Activated T-helper 2 cell treated with anti-CD3 and anti-CD28 coated beads, Interferon-gamma antibody, Interleukin-2, Interleukin-4, amounts not matched to agents 10 μg/mL and 5 μg/mL and 100 μg/mL, durations not matched to agents 14 hours and 24 hours and 36 hours (primary cell): ENCODE results near the gene CD34. TPM values are rescaled to one million over a fixed set of nuclear protein-coding genes. Genes with fewer than 3 reads are reported as not detected.

Source experiments
- DNase-seq: peaks from one replicate; pipeline ENCODE4 v3.0.0; 2021; ENCODE audit warnings: low spot score
- H3K27ac Mint-ChIP-seq: one replicate; pipeline ENCODE4 v1.8.0; 2021; ENCODE audit warnings: mixed read lengths
- H3K27me3 Mint-ChIP-seq: one replicate; pipeline ENCODE4 v1.8.0; 2021; ENCODE audit warnings: low read depth, mixed read lengths
- H3K36me3 Mint-ChIP-seq: one replicate; pipeline ENCODE4 v1.8.0; 2021; ENCODE audit warnings: low read depth, mixed read lengths
- H3K4me1 Mint-ChIP-seq: one replicate; pipeline ENCODE4 v1.8.0; 2021; ENCODE audit warnings: low read depth, mixed read lengths
- H3K4me3 Mint-ChIP-seq: one replicate; pipeline ENCODE4 v1.8.0; 2021; ENCODE audit warnings: low read depth, mild to moderate bottlenecking, moderate library complexity, mixed read lengths
- H3K9me3 Mint-ChIP-seq: one replicate; pipeline ENCODE4 v1.8.0; 2021; ENCODE audit warnings: mixed read lengths
- intact Hi-C: fragments of 100-400 bp; cut with micrococcal nuclease; formaldehyde crosslinking; loops from one replicate; pipeline ENCODE4 v1.15.1; 2023
- total RNA-seq: library from RNA; stranded (reverse); gene quantifications from 2 replicates; pipeline ENCODE4 v1.2.3, GENCODE V29; 2022

The CD34 gene
- total RNA-seq, result not detected in 2 replicates

DNA sequence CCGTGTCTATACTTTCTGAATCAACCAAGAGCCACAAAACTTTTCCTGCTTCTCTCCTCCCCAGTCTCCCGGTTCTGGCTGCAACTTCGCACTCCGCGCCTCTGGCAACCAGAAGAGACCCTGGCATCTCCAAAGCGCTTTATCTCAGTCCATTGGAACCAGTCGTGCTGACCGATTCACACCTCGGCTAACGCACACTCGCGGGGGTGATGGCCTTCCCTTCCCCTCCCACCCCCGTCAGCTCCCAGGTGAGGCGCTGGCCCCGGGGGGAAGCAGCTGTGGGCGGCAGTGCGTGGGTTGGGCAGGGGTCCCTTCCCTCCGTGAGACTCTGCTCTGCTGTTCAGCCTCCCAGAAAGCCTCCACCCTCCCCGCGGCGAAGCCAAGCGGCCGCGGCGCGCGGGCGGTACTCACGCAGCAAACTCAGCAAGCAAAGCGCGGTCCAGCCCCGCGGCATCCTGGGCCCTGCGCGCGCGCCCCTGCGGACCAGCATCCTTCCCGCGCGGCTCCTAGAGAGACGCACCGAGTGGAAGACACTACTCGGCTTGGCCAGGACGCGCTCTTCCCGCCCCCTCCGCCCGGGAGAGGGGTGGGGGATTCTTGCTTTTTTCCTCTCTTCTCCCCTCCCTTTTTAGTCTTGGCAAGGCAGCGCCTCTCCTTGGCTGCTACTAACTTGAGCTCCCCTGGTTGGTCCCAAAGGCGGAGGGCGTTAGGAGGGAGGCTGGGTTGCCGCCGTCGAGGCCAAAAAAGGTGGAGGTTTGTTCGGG lies at the start of gene CD34:
Gene CD34, minus strand, starts transcription at position 535 of the 764 bp plus-strand sequence. Its CDS starts 45 bp downstream, at position 490.
- Mint-ChIP-seq H3K4me3 (peak within 1 kb of the TSS; percentile 56), H3K27me3 (peaks cover 72% of the 10 kb centered on the region), H3K9me3 (no peaks in the 10 kb centered on the region), H3K36me3 (no peaks in the 10 kb centered on the region), H3K4me1 (peaks cover 13% of the 10 kb centered on the region), H3K27ac (no peak within 1 kb of the TSS)
- no peak for DNase-seq
- intact Hi-C loops, result no loop called here

DNA sequence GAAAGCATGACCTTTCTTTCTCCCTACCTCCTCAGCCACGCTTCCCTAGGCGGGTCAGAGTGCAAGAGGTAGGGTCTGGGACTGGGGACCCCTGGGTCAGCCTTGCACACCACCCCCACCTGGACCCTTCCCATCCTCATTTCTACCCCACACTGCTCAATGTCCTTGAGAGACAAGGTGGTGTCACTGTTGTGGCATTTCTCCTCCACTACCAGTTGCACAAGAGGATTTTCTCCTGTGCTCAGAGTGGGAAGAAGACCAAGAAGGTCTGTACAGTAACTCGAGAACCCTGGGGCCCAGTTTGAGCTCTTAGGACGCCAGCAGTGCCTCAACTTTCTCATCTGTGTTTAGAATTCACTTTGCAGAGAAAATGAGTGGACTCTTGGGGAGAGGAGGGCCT lies 49.4 kb upstream of the CD34 start:
- H3K9me3 Mint-ChIP-seq, result no peaks in the 10 kb centered on the region
- no peak overlapping the region for H3K4me3 Mint-ChIP-seq
- DNase-seq, result no peak
- H3K27me3 Mint-ChIP-seq, result peaks cover 63% of the 10 kb centered on the region
- intact Hi-C loops, result no loop called here
- H3K4me1 Mint-ChIP-seq, result peaks cover 11% of the 10 kb centered on the region
- no peaks in the 10 kb centered on the region for H3K36me3 Mint-ChIP-seq
- no peak overlapping the region for H3K27ac Mint-ChIP-seq

DNA sequence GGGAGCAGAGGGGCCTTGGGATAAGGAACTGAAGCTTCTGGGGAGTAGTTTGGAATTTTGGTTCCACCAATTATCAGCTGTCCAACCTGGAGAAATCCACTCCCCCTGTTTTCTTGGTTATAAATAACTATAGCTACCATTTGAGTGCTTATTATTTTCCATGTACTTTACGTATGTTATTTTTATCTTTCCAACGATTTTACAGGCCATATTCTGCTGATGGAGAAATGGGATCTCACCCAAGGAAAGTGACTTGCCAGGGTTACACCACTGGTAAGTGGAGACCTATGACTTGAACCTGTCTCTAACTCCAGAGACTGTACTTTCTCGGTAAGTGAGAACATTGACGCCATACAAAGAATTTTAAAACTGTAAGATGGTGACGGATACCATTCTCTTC lies 49.0 kb upstream of the CD34 start:
- intact Hi-C loops, result no loop called here
- H3K27ac Mint-ChIP-seq, result no peak overlapping the region
- no peak for DNase-seq
- H3K27me3 Mint-ChIP-seq, result peaks cover 63% of the 10 kb centered on the region
- H3K9me3 Mint-ChIP-seq, result no peaks in the 10 kb centered on the region
- peaks cover 11% of the 10 kb centered on the region for H3K4me1 Mint-ChIP-seq
- no peak overlapping the region for H3K4me3 Mint-ChIP-seq
- no peaks in the 10 kb centered on the region for H3K36me3 Mint-ChIP-seq

DNA sequence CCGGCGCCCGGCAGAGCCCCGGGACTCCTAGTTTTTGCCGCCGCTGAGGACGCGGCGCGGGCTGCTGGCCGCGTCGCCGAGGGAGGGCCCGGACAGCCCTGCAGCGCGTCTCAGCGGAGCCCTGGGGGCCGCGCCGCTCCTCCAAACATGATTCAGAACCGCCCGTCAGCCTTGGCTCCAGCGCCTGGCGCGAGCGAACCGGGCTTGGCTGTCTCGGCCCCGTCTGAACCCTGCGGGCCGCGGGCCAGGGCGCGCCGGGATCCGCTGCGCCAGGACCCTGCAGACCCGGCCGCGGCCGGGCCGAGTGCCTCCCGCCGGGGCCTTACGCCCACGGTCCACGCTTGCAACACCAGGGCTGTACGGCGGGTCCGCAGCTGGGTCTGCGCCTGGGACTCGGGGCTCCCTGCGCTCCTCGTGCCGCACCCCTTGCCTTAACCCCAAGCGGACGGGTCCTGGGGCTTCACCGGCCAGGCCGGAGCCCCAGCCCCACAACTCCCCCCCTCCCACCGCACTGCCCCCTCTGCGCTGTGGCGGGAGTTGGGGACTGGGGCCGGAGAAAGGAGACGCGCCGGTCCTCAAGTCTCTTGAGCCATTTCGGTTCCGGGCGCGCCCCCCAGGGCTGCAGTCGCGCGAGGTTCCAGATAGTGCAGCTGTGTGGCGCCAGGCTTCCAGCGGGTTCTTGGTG lies 48.4 kb upstream of the CD34 start:
- Mint-ChIP-seq H3K4me3 (peak overlapping the region; percentile 63), H3K27me3 (peaks cover 61% of the 10 kb centered on the region), H3K36me3 (no peaks in the 10 kb centered on the region), H3K9me3 (no peaks in the 10 kb centered on the region), H3K4me1 (peaks cover 11% of the 10 kb centered on the region), H3K27ac (no peak overlapping the region)
- intact Hi-C loops, result no loop called here
- no peak for DNase-seq

DNA sequence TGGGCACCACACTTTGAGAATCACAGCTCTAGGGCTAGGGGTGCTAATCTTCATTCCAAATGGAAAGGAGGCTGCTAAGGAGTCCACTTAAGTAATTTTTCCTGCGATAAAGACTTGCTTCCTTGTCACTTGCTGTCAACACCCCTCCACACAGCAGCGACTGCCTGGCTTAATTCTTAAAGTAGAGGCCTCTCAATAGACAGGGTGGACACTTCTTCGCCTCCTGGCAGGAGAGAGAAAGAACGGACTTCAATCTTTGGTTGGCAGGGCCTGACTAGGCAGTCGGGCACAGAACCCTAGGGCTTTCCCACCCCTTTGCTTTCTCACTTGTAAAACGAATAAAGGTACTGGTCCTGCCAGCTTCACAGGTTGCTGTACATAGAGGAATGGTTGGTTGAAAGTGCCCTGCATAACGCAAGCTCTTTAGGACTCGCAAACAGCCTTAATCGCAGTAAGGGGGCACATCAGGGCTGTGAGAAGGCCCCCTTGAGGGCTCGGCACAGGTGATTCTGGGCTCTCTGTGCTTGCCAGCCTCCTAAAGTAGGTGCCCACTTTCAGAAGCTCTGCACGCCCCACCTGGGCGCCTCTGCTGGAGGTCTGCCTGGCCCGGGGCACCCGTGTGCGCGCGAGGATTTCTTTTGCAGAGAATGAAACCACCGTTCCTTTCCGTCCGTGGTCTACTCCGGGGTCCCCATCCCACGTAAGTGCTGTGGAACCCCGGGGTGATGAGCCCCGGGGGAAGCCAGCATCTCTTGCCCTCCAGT lies 47.6 kb upstream of the CD34 start:
- intact Hi-C loops, result no loop called here
- peaks cover 9% of the 10 kb centered on the region for H3K4me1 Mint-ChIP-seq

GRCh38 chr1:207956986-207957385 lies 46.1 kb upstream of the CD34 start:
- no peaks in the 10 kb centered on the region for H3K36me3 Mint-ChIP-seq
- no peak for DNase-seq
- H3K27ac Mint-ChIP-seq, result no peak overlapping the region
- H3K27me3 Mint-ChIP-seq, result peaks cover 69% of the 10 kb centered on the region
- H3K9me3 Mint-ChIP-seq, result no peaks in the 10 kb centered on the region
- peaks cover 2% of the 10 kb centered on the region for H3K4me1 Mint-ChIP-seq
- H3K4me3 Mint-ChIP-seq, result no peak overlapping the region
- intact Hi-C loops, result no loop called here

More for the DNA sequence above, 47.6 kb upstream of the CD34 start:
- H3K4me3 Mint-ChIP-seq, result peak overlapping the region; percentile 38
- no peaks in the 10 kb centered on the region for H3K9me3 Mint-ChIP-seq
- H3K36me3 Mint-ChIP-seq, result no peaks in the 10 kb centered on the region
- peaks cover 63% of the 10 kb centered on the region for H3K27me3 Mint-ChIP-seq
- H3K27ac Mint-ChIP-seq, result no peak overlapping the region
- no peak for DNase-seq

DNA sequence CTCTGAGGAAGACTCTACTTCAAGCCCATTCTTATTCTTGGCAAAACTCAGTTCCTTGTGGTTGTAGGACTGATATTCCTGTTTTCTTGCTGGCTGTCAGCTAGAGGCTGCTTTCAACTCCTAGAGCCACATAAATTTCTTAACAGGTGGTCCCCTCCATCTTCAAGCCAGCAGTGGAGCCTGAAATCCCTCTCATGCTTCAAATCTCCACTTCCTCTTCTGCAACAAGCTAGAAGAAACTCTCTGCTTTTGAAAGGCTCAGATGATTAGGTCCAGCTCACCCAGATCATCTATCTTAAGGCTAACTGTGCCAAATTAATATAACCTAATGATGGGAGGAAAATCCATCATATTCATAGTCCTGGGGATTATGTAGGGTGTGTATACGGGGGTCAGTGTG lies 43.2 kb upstream of the CD34 start:
- Mint-ChIP-seq H3K9me3 (no peaks in the 10 kb centered on the region), H3K27ac (no peak overlapping the region), H3K27me3 (peaks cover 50% of the 10 kb centered on the region), H3K4me3 (no peak overlapping the region), H3K36me3 (no peaks in the 10 kb centered on the region), H3K4me1 (no peaks in the 10 kb centered on the region)
- no peak for DNase-seq
- intact Hi-C loops, result no loop called here

GRCh38 chr1:207952617-207953542 lies 42.0 kb upstream of the CD34 start:
- intact Hi-C loops, result no loop called here
- DNase-seq, result no peak
- Mint-ChIP-seq H3K4me1 (no peaks in the 10 kb centered on the region), H3K27ac (no peak overlapping the region), H3K36me3 (no peaks in the 10 kb centered on the region), H3K27me3 (peaks cover 48% of the 10 kb centered on the region), H3K4me3 (no peak overlapping the region), H3K9me3 (no peaks in the 10 kb centered on the region)

DNA sequence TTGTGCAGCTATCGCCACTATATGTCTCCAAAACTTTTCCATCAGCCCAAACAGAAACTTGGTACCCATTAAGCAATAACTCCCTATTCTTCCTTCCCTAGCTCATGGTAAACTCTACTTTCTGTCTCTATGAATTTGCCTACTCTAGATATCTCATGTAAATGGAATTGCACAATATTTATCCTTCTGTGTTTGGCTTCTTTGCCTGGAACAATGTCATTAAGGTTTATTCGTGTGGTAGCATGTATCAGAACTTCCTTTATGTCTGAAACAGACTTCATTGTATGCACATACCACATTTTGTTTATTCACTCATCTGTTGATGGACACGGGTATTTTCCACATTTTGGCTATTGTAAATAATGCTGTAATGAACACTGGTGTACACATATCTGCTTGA lies 40.7 kb upstream of the CD34 start:
- Mint-ChIP-seq H3K9me3 (no peaks in the 10 kb centered on the region), H3K4me1 (no peaks in the 10 kb centered on the region), H3K4me3 (no peak overlapping the region), H3K27me3 (peaks cover 43% of the 10 kb centered on the region), H3K27ac (no peak overlapping the region), H3K36me3 (no peaks in the 10 kb centered on the region)
- intact Hi-C loops, result no loop called here
- no peak for DNase-seq

DNA sequence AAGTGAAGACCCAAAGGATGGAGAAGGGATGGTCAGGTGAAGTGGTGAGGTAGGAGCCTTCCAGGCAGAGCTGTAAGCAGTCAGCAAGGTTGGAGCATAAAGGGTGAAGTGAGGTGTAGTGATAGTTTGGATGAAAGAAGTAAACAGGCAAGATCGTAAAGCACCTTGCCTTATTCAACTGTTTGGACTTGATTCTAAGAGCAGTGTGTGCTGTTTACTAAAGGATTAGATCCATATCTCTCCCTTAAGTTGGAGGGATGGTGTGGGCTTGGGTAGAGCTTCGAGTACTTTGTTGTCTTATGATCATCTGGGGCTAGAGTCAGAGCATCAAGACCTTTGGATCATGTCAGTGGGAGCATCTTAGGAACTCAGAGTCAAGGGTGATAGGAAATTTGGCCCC lies 39.8 kb upstream of the CD34 start:
- Mint-ChIP-seq H3K36me3 (no peaks in the 10 kb centered on the region), H3K4me1 (no peaks in the 10 kb centered on the region), H3K27me3 (peaks cover 35% of the 10 kb centered on the region), H3K4me3 (no peak overlapping the region), H3K9me3 (no peaks in the 10 kb centered on the region), H3K27ac (no peak overlapping the region)
- intact Hi-C loops, result no loop called here
- DNase-seq, result no peak

- no peak for DNase-seq
- no peaks in the 10 kb centered on the region for H3K9me3 Mint-ChIP-seq
- H3K4me3 Mint-ChIP-seq, result no peak overlapping the region
- H3K4me1 Mint-ChIP-seq, result no peaks in the 10 kb centered on the region
- H3K36me3 Mint-ChIP-seq, result no peaks in the 10 kb centered on the region
- no peak overlapping the region for H3K27ac Mint-ChIP-seq
- intact Hi-C loops, result no loop called here
- peaks cover 25% of the 10 kb centered on the region for H3K27me3 Mint-ChIP-seq
Measured at GRCh38 chr1:207949571-207950195, 38.8 kb upstream of the CD34 start.
